Tibial artery (tissue), 4 donors: ENCODE results near the gene ATG7.

Experiments used
- DNase-seq, 2 donors: peaks; one replicate each; pipeline ENCODE4 v3.0.0-alpha.2; 2019
- H3K27ac ChIP-seq, 2 donors: fragments of 200-600 bp; sonication (generic) in 1 of 2; 1 replicate in 1 of 2; 2 replicates in 1 of 2; pipeline ENCODE4 v1.5.1; 2018 to 2019; ENCODE audit warnings: mild to moderate bottlenecking in 1 of 2
- H3K27me3 ChIP-seq, 2 donors: fragments of 200-600 bp; sonication (generic) in 1 of 2; one replicate each; pipeline versions ENCODE4 v1.5.1 to v1.6.0; 2016 to 2019
- H3K36me3 ChIP-seq, 3 donors: fragments of 200-600 bp; sonication (generic) in 2 of 3; one replicate each; pipeline ENCODE4 v1.5.1; 2016 to 2019; ENCODE audit warnings: mild to moderate bottlenecking in 2 of 3
- H3K4me1 ChIP-seq, 4 donors: fragments of 200-600 bp; sonication (generic) in 2 of 4; 1 replicate in 3 of 4; 2 replicates in 1 of 4; pipeline ENCODE4 v1.5.1; 2016 to 2019
- H3K4me3 ChIP-seq, 2 donors: fragments of 200-600 bp; sonication (generic) in 1 of 2; 1 replicate in 1 of 2; 2 replicates in 1 of 2; pipeline ENCODE4 v1.5.1; 2018 to 2019; ENCODE audit warnings: mild to moderate bottlenecking in 2 of 2
- H3K9me3 ChIP-seq, 3 donors: fragments of 200-600 bp; sonication (generic) in 1 of 3; one replicate each; pipeline ENCODE4 v1.5.1; 2016 to 2019
- CTCF ChIP-seq, 2 experiments: fragments of 200-600 bp in 1 of 2; fragments of 450-650 bp in 1 of 2; IDR thresholded peaks; one replicate each; pipeline ENCODE4 v1.5.1; 2017 to 2019; ENCODE audit warnings: antibody characterized with exemption in 2 of 2, mild to moderate bottlenecking in 1 of 2, moderate library complexity in 1 of 2
- intact Hi-C: fragments of 100-400 bp; cut with DNase I; formaldehyde crosslinking; loops from one replicate; pipeline ENCODE4 v1.15.0; 2023; ENCODE audit warnings: low total_unique reads

ATG7 gene

GRCh38 chr3:11413071-11413470, 140.9 kb downstream of the ATG7 start:
- peaks cover 6 to 10% (median 6%) of the 10 kb centered on the region in 3 donors for H3K36me3 ChIP-seq
- H3K27me3 ChIP-seq, result no peaks in the 10 kb centered on the region
- intact Hi-C loops, result no loop called here
- peaks cover 0 to 17% (median 9%) of the 10 kb centered on the region in 3 donors for H3K9me3 ChIP-seq
- H3K4me3 ChIP-seq, result no peak overlapping the region
- TF ChIP-seq CTCF (IDR thresholded peaks at IDR 0.05), result no peak
- peaks cover 0 to 13% (median 0%) of the 10 kb centered on the region in 4 donors for H3K4me1 ChIP-seq
- peak overlapping the region in 1 of 2 donors; percentile 3 for H3K27ac ChIP-seq
- DNase-seq, result no peak

- H3K27me3 ChIP-seq, result no peaks in the 10 kb centered on the region
- H3K27ac ChIP-seq, result no peak overlapping the region
Measured at GRCh38 chr3:11415099-11415498, 142.9 kb downstream of the ATG7 start.

GRCh38 chr3:11420066-11420465, 147.9 kb downstream of the ATG7 start:
- TF ChIP-seq CTCF (IDR thresholded peaks at IDR 0.05), result no peak
- no peaks in the 10 kb centered on the region for H3K27me3 ChIP-seq
- intact Hi-C loops, result no loop called here
- DNase-seq, result no peak
- H3K4me3 ChIP-seq, result no peak overlapping the region
- no peak overlapping the region for H3K27ac ChIP-seq
- H3K9me3 ChIP-seq, result no peaks in the 10 kb centered on the region
- H3K4me1 ChIP-seq, result peaks cover 0 to 20% (median 0%) of the 10 kb centered on the region in 4 donors
- H3K36me3 ChIP-seq, result no peaks in the 10 kb centered on the region

More at GRCh38 chr3:11415099-11415498, 142.9 kb downstream of the ATG7 start:
- intact Hi-C loops, result no loop called here
- no peak overlapping the region for H3K4me3 ChIP-seq
- H3K9me3 ChIP-seq, result peaks cover 0 to 9% (median 4%) of the 10 kb centered on the region in 3 donors
- H3K4me1 ChIP-seq, result peaks cover 0 to 16% (median 0%) of the 10 kb centered on the region in 4 donors
- H3K36me3 ChIP-seq, result peaks cover 0 to 4% (median 0%) of the 10 kb centered on the region in 3 donors
- TF ChIP-seq CTCF (IDR thresholded peaks at IDR 0.05), result no peak
- no peak for DNase-seq

- TF ChIP-seq CTCF (IDR thresholded peaks at IDR 0.05), result no peak
- no peak overlapping the region for H3K27ac ChIP-seq
- intact Hi-C loops, result no loop called here
- H3K4me3 ChIP-seq, result no peak overlapping the region
- peaks cover 0 to 7% (median 0%) of the 10 kb centered on the region in 3 donors for H3K36me3 ChIP-seq
- DNase-seq, result no peak
- peaks cover 0 to 10% (median 0%) of the 10 kb centered on the region in 4 donors for H3K4me1 ChIP-seq
- H3K9me3 ChIP-seq, result no peaks in the 10 kb centered on the region
- H3K27me3 ChIP-seq, result no peaks in the 10 kb centered on the region
Measured at GRCh38 chr3:11422291-11422690, 150.1 kb downstream of the ATG7 start.

GRCh38 chr3:11423868-11424267, 151.7 kb downstream of the ATG7 start:
- no peak for DNase-seq
- no peaks in the 10 kb centered on the region for H3K27me3 ChIP-seq
- peaks cover 0 to 10% (median 0%) of the 10 kb centered on the region in 4 donors for H3K4me1 ChIP-seq
- intact Hi-C loops, result no loop called here
- H3K9me3 ChIP-seq, result no peaks in the 10 kb centered on the region
- peaks cover 0 to 7% (median 6%) of the 10 kb centered on the region in 3 donors for H3K36me3 ChIP-seq
- H3K4me3 ChIP-seq, result no peak overlapping the region
- no peak for TF ChIP-seq CTCF (IDR thresholded peaks at IDR 0.05)
- H3K27ac ChIP-seq, result no peak overlapping the region

GRCh38 chr3:11424277-11424676, 152.1 kb downstream of the ATG7 start:
- DNase-seq, result no peak
- no peak for TF ChIP-seq CTCF (IDR thresholded peaks at IDR 0.05)
- no peaks in the 10 kb centered on the region for H3K9me3 ChIP-seq
- H3K4me1 ChIP-seq, result peaks cover 0 to 10% (median 0%) of the 10 kb centered on the region in 4 donors
- peaks cover 0 to 7% (median 6%) of the 10 kb centered on the region in 3 donors for H3K36me3 ChIP-seq
- no peaks in the 10 kb centered on the region for H3K27me3 ChIP-seq
- no peak overlapping the region for H3K27ac ChIP-seq
- no peak overlapping the region for H3K4me3 ChIP-seq
- intact Hi-C loops, result no loop called here
